MM.1S (cell line): ENCODE measurements around the gene F7.

ENCODE experiments used
- EZH2 ChIP-seq: fragments of 300-600 bp; sonication (generic); optimal IDR thresholded peaks from 2 replicates; pipeline ENCODE3; 2017; ENCODE audit warnings: low read depth, mild to moderate bottlenecking, antibody characterized with exemption, low read length, mixed read lengths
- EZH2phosphoT487 ChIP-seq: fragments of 300-600 bp; sonication (generic); IDR thresholded peaks from 2 replicates; pipeline ENCODE4 v1.6.1; 2018; ENCODE audit warnings: antibody characterized with exemption, low read length
- TF ChIP-seq, protein P1 (sequence below): fragments of 300-600 bp; sonication (generic); IDR thresholded peaks from 2 replicates; pipeline ENCODE4 v1.5.1; 2016; ENCODE audit warnings: antibody characterized with exemption, low read length, mixed read lengths

DNA sequence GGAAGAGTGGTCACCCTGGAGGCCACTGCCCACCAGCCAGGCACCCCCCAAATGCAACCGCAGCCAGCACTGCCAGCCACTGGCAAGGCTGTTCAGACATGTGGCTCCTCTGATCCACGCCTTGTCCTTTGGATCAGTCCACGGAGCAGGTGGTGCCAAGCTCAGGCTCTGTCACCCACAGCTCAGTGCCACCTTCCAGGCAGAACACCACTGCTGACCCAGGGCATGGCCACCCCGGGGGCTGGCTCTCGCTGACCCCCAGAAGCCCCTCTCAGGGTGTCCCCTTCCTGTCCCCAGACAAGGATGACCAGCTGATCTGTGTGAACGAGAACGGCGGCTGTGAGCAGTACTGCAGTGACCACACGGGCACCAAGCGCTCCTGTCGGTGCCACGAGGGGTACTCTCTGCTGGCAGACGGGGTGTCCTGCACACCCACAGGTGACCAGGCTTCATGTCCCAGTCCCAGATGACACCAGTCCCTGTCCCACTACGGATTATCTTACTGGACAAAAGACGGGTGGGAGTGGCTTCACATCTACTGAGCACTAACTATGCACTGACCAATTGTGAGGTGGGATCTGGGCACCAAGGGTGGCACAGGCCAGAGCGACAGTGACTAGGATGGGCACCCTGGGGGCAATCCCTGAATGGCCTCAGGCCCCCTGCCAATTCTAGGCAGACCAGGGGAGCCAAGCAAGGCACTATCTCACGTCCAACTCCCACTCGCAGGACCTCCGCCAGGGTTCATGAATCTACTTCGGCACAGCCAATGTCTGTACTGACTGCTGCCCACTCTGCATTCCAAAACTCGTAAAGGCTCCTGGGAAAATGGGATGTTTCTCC lies 10.0 kb downstream of the F7 start:
- TF ChIP-seq, protein P1, sequence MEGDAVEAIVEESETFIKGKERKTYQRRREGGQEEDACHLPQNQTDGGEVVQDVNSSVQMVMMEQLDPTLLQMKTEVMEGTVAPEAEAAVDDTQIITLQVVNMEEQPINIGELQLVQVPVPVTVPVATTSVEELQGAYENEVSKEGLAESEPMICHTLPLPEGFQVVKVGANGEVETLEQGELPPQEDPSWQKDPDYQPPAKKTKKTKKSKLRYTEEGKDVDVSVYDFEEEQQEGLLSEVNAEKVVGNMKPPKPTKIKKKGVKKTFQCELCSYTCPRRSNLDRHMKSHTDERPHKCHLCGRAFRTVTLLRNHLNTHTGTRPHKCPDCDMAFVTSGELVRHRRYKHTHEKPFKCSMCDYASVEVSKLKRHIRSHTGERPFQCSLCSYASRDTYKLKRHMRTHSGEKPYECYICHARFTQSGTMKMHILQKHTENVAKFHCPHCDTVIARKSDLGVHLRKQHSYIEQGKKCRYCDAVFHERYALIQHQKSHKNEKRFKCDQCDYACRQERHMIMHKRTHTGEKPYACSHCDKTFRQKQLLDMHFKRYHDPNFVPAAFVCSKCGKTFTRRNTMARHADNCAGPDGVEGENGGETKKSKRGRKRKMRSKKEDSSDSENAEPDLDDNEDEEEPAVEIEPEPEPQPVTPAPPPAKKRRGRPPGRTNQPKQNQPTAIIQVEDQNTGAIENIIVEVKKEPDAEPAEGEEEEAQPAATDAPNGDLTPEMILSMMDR: no peak
- TF ChIP-seq EZH2 (no peak), EZH2phosphoT487 (no peak)
